Fibroblast of villous mesenchyme (primary cell): Measurements from ENCODE around the gene CCDC148. TPM values are rescaled to one million over a fixed set of nuclear protein-coding genes. Genes with fewer than 3 reads are reported as not detected.

ENCODE experiments used
- DNase-seq: peaks from one replicate; pipeline ENCODE4 v3.0.0-alpha.2; 2010; ENCODE audit warnings: low read depth
- H3K4me3 ChIP-seq: 2 replicates; pipeline ENCODE4 v1.5.1; 2011; ENCODE audit warnings: low read depth, mild to moderate bottlenecking, low read length
- total RNA-seq: library from RNA; depleted of rRNA; stranded (reverse); fragments of >200 nt; gene quantifications from 2 replicates; pipeline ENCODE4 v1.2.3, GENCODE V29; 2012
- TF ChIP-seq, protein P1 (sequence below): IDR thresholded peaks from 2 replicates; pipeline ENCODE4 v1.5.1; 2012; ENCODE audit warnings: low read depth, mild to moderate bottlenecking, low read length; ENCODE audit not compliant: insufficient read depth

Gene CCDC148
- total RNA-seq, 1 donor: 2.6 TPM

DNA sequence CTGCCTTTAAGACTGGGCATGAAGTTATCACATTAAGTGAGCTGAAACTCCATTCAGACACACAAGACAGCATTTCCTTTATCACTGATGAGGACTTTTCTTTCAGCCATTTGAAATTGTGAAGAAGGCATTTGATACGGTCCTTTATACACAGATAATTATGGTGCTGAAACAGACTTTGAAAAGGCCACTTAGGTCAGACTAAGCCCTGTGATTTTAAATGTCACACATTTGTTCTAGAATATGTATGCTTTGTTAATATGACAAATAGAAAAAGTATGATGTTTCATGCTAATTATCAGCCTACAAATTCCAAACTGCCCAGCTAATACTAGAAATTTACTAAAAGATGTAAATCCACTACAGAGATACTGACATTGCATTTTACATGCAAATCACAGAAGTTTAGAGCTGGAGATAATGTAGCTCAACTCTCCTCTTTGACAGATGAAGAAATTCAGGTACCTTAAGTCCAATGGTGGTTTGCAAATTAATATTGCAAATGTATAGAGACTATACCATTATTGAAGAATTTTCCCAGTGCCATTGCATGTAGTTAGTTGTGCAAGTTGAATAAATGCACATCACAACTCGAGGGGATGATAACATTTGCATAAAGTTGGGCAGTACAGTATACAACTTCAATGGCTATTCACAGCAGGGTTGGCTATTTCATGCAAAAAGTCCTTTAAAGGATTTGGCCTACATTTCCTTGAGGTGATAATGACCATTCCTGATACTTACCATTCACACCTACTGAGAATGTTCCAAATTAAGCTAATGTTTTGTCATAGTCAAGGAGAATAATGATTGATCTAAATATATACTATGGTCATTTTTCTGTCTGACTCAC lies 179.7 kb downstream of the CCDC148 start:
- DNase-seq: no peak
- TF ChIP-seq, protein P1, sequence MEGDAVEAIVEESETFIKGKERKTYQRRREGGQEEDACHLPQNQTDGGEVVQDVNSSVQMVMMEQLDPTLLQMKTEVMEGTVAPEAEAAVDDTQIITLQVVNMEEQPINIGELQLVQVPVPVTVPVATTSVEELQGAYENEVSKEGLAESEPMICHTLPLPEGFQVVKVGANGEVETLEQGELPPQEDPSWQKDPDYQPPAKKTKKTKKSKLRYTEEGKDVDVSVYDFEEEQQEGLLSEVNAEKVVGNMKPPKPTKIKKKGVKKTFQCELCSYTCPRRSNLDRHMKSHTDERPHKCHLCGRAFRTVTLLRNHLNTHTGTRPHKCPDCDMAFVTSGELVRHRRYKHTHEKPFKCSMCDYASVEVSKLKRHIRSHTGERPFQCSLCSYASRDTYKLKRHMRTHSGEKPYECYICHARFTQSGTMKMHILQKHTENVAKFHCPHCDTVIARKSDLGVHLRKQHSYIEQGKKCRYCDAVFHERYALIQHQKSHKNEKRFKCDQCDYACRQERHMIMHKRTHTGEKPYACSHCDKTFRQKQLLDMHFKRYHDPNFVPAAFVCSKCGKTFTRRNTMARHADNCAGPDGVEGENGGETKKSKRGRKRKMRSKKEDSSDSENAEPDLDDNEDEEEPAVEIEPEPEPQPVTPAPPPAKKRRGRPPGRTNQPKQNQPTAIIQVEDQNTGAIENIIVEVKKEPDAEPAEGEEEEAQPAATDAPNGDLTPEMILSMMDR: no peak
- H3K4me3 ChIP-seq: no peak overlapping the region

DNA sequence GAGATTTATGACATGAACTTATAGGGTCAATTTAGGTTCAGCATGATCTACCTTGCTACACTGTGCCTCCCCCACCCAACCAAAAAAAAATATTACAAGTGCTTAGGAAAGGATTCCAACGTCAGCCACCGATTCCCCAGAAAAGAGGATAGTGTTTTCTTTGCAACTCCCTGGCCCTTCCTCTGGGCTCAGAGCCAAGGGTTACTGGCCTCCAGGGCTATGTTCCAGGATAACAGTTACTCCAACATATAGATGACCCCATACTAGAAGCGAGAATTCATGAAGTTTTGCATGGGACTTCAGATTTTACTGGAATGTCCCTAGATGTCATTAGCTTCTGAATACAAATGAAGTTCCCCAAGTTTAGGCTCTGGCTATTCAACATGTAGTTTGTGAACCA lies 182.8 kb downstream of the CCDC148 start:
- no peak overlapping the region for H3K4me3 ChIP-seq
- DNase-seq: no peak
- TF ChIP-seq, protein P1: no peak

DNA sequence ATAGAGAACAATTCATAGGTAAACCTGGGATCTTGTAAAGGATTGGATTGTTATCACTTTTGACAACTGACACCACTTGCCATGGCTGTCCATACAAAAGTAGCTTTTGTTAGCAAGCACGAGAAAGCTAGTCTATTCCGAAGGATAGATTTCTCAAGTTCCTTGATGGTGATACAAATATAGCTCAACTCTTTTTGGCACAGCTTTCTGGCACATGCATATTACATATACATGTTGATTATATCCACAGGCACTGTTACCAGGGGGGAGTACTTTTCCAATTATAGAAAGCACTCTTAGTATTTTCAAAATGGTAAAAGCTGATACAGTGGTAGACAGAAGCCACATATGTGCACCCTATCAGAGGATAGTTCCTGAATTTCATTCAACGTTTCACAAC lies 186.0 kb downstream of the CCDC148 start:
- TF ChIP-seq, protein P1: no peak

DNA sequence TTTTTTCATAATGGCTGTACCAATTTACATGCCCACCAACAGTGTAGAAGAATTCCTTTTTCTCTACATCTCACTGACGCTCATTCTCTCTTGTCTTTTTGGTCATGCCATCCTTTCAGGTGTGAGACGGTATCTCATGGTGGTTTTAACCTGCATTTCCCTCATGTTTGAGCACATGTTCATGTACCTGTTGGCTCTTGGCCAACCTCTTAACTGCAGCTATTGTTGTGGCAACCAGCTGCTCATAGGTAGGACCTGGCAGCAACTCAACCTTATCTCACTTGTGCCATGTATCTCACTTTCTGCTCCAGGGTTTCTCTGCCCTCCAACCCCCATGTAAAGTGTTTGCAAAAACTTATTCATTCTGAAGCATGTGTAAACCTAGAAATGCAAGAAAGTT lies 187.4 kb downstream of the CCDC148 start:
- DNase-seq: no peak
- TF ChIP-seq, protein P1: no peak

More for the DNA sequence above, 186.0 kb downstream of the CCDC148 start:
- no peak overlapping the region for H3K4me3 ChIP-seq
- DNase-seq: no peak

DNA sequence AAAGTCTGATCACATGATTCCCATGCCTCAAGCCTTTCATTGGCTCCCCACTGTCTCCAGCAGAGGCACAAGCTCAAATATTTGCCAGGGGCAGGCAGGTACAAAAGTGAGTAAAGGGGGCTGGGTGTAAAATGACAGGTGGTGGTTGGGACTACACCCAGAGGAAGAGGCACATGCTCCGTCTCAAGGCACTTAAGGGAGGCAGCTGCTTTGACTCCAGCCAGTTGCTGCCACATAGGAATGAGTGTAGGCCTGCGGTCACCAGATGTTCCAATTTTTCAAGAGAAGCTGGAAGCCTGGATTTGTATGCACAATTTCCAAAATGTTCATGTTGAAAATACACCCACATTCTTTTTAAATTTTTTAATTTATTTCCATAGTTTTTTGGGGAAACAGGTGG lies 190.4 kb downstream of the CCDC148 start:
- no peak for DNase-seq
- TF ChIP-seq, protein P1: no peak
- no peak overlapping the region for H3K4me3 ChIP-seq

More for the DNA sequence above, 187.4 kb downstream of the CCDC148 start:
- H3K4me3 ChIP-seq: no peak overlapping the region

DNA sequence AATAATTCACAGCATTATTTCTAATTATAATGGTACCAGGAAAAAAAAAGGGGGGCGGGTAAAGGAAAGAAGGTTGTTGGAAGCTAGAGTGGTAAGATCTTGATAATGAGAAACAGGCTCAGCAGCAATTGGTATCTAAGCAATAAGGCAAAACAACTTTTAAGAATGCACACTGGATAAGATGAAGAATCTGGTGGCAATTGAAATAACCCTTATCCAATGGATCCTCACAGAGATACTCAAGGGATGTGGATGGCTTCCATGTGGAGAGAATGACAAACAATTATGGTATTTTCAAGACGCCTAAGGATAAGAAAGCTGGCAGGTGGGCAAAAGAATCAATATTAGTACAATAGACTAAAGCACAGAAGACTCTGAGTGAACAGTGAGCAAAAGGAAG lies 201.3 kb downstream of the CCDC148 start:
- no peak for DNase-seq
- TF ChIP-seq, protein P1: no peak
- H3K4me3 ChIP-seq: no peak overlapping the region

DNA sequence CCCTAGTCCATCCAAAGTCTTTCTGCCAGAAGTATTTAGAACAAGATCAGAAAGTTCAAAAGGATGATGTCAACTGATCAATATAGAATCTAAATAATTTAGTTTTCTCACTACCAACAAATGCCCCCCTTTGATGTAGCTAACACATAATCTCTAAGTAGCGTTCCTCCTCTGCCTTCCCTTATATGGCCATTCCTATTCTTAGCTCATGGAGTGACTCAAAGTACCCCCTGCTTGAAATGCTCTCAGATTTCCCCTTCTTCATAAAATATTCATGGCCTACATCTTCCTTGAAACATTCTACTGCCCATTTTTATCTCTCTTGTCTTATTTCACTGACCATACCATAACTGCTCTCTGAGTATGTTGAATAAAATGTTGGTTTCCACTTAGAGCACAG lies 203.4 kb downstream of the CCDC148 start:
- TF ChIP-seq, protein P1: no peak
- no peak for DNase-seq
- H3K4me3 ChIP-seq: no peak overlapping the region
